NCI-H2029 (cell line): ENCODE results near the gene WBP2NL.
"Not testable (repeated sequence)": the region's sequence is repeated elsewhere in the genome, so short reads cannot be mapped to it uniquely, and the experiment has no call there.

ENCODE experiments used
- DNase-seq: peaks from one replicate; lab custom pipeline; 2025; lab: John Stamatoyannopoulos, UW

WBP2NL gene

GRCh38 chr22:42033263-42034181, 34.9 kb downstream of the WBP2NL start:
- no peak for DNase-seq

- DNase-seq = no peak
These were observed 36.7 kb downstream of the WBP2NL start for GRCh38 chr22:42035256-42035655.

- DNase-seq = no peak
These were observed 40.7 kb downstream of the WBP2NL start for GRCh38 chr22:42039271-42039670.

- no peak for DNase-seq
These were observed 43.2 kb downstream of the WBP2NL start for GRCh38 chr22:42041784-42042183.

- DNase-seq = no peak
These were observed 52.1 kb downstream of the WBP2NL start for GRCh38 chr22:42050641-42051180.

GRCh38 chr22:42052765-42053164, 54.2 kb downstream of the WBP2NL start:
- no peak for DNase-seq

- DNase-seq = no peak
These were observed 58.3 kb downstream of the WBP2NL start for GRCh38 chr22:42056757-42057511.

GRCh38 chr22:42060489-42060888, 61.9 kb downstream of the WBP2NL start:
- no peak for DNase-seq

- no peak for DNase-seq
These were observed 62.5 kb downstream of the WBP2NL start for GRCh38 chr22:42061041-42061440.

- no peak for DNase-seq
These were observed 64.0 kb downstream of the WBP2NL start for GRCh38 chr22:42062506-42063170.

GRCh38 chr22:42064629-42065028, 66.0 kb downstream of the WBP2NL start:
- DNase-seq = no peak

GRCh38 chr22:42065438-42066125, 67.0 kb downstream of the WBP2NL start:
- DNase-seq = no peak

GRCh38 chr22:42066126-42066761, 67.7 kb downstream of the WBP2NL start:
- no peak for DNase-seq

GRCh38 chr22:42066937-42067336, 68.3 kb downstream of the WBP2NL start:
- no peak for DNase-seq

GRCh38 chr22:42067671-42068251, 69.2 kb downstream of the WBP2NL start:
- no peak for DNase-seq

- DNase-seq = no peak
These were observed 69.7 kb downstream of the WBP2NL start for GRCh38 chr22:42068291-42068690.

- DNase-seq = no peak
These were observed 71.4 kb downstream of the WBP2NL start for GRCh38 chr22:42069801-42070516.

GRCh38 chr22:42070517-42071422, 72.2 kb downstream of the WBP2NL start, which contains the start of gene NAGA:
TSS of gene NAGA (minus strand) at chr22:42070812. CDS start at chr22:42070297, 515 bp downstream.
- DNase-seq = peak; percentile 94

- not testable (repeated sequence) for DNase-seq
These were observed 72.9 kb downstream of the WBP2NL start for GRCh38 chr22:42071508-42071907.
